HG03432 (cell line): Measurements from ENCODE around the gene SPAM1.
"Not testable (repeated sequence)": the region's sequence is repeated elsewhere in the genome, so short reads cannot be mapped to it uniquely, and the experiment has no call there.

Experiments used
- ATAC-seq: cut with Tn5 transposase; IDR thresholded peaks from one replicate; pipeline ENCODE4 v1.9.1; 2021; ENCODE audit warnings: mild to moderate bottlenecking, moderate library complexity; ENCODE audit not compliant: unreplicated experiment

Gene SPAM1

DNA sequence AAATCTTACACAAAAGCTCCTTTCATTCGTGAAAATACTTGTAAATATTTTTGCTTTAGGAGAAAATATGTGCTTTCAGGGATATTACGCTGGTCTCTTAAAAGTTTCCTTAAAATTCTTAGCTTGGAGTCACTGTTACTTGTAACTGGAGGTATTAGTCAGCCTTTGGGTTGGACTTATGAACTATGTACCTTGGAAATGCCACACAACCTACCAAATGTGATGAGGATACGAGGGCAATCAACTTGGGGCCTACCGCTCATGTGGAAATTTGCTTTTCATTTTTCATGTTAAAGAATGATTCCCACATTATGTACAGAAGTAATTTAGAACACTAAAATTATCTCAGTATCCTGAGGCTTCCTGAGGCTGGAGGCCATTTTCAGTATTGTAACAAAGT, 23.1 kb downstream of the SPAM1 start:
- no peak for ATAC-seq

DNA sequence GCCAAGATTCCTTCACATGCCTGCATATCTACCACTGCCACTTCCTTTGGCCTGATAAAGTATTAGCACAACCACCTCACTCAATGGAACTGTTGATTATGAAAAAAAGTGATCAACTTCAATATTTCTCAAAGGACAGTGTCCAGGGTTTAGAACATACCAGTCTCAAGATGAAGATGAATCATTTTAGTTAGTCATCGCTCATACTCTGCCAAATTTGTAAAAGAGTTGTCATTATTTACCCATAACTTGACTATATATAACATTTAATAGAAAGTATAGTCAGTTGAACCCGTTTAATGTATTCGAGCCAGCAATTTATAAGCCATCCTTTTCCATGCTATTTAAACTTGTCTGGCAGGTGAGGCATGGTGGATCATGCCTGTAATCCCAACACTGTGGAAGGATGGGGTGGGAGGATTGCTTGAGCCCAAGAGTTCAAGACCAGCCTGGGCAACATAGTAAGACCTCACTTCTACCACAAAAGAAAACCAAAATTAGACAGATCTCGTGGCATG, 33.2 kb downstream of the SPAM1 start:
- ATAC-seq: no peak

DNA sequence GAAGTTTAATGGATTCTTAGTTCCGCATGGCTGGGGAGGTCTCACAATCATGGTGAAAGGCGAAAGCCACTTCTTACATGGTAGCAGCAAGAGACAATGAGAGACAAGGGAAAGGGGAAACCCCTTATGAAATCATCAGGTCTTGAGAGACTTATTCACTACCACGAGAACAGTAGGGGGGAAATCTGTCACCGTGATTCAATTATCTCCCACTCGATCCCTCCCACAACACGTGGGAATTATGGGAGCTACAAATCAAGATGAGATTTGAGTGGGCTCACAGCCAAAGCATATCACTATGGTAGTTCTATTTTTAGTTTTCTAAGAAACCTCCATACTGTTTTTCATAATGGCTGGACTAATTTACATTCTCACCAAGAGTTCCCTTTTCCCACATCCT, 36.7 kb downstream of the SPAM1 start:
- ATAC-seq: no peak

DNA sequence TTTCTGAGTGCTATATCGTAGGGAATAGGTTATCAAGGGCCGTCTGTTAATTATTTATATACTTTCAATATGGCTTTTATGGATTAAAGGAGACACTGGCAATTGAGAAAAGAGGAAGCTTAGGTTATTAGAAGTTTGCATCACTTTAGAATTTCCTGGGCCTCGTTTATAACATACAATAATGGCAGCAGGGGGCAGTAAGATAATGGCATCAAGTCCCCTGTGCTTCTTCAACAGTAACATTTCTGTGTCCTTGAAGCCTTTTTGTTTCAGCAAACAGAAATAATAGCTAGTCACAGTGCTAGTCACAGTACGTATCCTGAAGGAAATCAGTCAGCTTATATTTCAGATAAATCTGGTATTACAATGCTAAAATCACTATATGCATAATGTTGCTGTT, 41.9 kb downstream of the SPAM1 start:
- no peak for ATAC-seq

DNA sequence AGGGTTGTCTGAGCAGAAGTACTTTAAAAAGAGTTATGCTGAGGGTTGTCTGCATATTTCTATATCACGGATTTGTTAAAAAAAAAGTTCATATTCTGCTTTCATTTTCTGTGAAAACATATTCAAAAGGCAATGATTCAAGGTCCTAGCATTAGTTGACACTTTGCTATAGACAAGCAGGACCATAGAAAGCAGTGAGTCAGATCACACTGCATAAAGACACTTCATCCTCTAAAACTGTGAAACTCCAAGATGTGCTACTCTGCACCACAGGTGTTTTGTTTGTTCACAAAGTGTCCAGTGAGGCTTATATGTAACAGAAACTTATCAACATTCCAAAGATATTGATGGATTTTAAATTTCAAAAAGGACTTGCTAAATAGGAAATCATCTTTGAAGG, 47.0 kb downstream of the SPAM1 start:
- peak; percentile 63 for ATAC-seq

DNA sequence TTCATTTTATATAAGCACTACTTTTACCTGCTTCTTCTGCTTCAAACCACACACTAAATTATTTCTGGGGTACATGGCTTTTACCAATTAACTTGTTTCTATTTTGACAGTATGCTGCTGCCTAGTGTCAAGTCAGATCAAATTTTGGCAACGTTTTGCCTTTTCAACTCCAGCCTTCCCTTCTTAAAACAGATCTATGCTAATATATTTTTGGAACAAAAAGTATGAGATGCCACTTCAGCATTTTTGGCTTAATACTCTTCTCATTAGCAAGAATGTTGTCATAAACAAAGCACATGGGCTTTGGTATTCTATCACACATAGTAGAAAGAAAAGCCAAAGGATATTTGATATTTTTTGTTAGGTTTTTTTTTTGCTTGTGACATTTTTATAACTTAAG, 47.8 kb downstream of the SPAM1 start:
- no peak for ATAC-seq

DNA sequence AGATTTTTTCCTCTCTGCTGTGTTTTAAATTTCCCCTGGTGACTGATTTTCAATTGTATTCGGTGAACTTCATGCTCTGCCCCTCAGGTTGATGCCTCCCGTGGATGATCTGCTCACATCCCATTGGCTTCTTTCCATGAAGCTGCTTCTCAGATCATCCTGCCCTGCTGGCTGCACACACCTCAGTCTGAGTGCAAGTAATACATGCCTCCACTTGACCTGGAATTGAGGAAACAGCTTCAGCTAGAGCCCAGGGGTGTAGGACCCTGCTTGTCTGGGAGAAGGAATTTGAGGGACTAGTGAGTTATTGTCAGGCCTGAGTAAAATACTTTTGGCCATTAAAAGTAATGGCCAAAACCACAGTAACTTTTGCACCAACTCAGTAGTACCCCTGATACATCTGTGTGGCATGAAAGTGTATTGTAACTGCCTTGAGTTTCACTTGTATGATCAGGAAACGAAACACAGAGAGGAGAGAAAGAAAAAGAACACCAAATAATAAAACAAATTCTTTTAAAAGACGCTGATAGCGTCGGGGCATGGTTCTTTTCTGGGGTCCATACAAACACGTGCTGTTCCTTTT, 49.4 kb downstream of the SPAM1 start:
- ATAC-seq: peak; percentile 68

DNA sequence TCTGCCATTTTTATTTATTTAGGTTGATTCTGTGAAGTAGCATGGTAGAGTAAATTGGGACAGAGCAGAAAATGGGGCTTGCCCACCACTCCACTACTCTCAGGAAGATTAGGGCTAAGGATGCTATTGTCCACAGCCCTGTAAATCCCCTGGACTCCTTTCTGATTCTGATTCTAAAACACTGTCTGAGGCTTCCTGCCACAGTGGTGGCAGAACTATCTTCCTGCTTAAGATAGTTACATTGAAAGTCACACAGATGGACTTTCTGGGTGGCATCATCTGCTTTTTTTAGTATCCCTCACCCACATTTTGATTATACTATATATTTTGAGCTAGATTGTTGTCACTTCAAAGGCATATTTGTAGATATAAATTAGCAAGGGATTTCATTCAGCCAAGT, 50.0 kb downstream of the SPAM1 start:
- peak; percentile 38 for ATAC-seq

DNA sequence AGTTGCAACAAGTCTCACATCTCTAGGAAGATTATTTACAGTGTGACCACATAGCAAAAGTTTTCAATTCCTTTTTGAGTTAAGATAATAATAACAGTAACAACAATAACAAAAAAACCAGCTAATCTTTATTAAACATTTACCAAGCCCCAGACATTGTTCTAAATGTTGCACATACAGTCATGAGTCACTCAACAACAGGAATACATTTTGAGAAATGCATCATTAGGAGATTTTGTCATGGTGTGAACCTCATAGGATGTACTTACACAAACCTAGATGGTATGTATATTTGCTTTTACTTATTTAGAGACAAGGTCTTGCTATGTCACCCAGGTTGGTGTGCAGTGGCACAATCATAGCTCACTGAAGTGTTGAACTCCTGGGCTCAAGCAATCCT, 52.0 kb downstream of the SPAM1 start:
- ATAC-seq: no peak

DNA sequence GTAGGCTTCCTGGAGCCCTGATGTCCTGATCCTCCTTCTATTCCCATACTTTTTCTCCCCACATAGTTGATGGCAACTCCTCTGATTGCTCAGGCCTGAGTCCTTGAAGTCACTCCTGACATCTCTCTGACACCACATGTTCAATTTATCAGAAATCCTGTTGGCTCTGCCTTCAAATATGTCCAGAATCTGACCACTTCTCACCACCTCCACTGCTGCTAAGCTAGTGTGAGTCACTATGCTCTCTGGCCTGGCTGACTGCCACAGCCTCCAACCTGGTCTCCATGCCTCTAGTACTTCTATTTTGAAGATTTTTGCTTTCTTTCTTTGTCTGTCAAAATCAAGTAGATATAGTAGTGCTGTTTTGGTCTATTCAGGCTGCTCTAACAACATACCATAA, 54.8 kb downstream of the SPAM1 start:
- ATAC-seq: no peak

DNA sequence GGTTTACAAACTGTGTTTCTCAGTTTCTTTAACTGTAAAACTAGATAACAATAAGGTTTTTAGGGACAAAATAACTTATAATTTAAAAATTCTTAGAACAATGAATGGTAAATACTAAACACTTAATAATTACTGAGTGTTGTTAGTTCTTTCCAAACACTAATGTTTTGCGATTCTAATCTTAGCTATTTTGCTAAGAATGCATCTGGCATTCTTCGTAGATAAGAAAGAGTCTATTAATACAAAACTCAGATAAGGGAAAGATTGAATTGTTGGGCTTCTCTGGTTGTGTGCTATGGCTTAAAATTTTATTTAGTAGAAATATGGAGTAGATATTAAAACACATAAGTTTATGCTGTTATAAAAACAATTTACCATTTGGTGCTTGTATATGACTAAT, 62.4 kb downstream of the SPAM1 start:
- no peak for ATAC-seq

DNA sequence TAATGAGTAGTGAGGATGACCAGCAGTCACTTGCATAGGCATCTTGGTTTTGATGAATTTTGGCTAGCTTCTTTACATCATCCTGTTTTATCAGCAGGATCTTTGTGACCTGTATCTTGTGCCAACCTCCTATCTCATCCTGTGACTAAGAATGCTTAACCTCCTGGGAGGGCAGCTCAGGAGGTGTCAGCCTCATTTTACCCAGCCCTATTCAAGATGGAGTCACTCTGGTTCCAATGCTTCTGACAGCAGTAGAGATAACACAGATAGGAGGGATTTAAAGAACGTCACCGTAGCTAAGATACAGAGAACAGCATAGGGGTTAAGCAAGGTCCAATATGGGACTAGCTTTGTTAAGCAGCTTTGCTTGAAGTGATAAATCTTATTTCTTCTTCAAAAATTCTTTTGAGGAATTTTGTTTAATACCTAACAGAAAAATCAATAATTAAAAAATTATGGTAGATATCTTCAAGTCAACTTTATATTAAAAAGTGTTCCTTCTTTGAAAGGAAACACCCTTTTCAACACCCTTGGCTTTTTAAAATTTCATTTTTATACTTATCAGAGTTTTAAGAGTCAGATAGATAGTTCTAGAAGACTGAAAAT, 68.0 kb downstream of the SPAM1 start:
- ATAC-seq: no peak

DNA sequence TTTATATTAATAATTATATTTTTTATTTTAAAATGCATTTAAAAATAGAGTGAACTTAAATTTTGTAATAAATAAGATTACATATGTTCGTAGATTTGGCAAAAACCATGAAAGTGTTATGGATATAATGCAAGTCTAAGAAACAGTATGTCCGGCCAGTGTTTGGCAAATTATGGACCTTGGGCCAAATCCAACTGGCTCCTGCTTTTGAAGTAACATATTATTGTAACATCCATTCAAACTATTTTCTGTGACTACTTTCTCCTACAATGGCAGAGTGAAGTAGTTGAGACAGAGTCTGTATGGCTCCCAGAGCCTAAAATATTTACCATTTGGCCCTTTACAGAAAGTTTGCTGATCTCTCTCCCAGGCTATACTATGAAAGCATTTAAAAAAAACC, 69.0 kb downstream of the SPAM1 start:
- ATAC-seq: no peak

DNA sequence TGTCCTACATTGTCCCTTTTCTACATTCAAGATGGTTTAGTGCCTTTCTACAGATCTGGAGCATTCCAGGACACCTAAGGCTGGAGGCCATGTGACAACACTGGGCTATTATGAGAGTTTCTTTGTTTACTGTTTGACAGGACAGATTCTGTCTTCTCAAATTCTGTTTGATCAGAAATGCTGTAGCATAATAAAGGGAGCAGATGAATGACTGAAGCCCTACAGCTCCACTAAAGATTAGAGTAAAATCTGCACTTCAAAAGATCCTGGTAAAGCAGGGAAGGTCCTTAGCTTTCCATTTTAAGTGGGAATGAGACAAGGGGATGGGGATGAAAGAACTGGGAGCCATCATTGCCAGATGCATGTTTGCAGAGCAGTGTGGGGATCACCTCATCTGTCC, 69.4 kb downstream of the SPAM1 start:
- ATAC-seq: no peak

DNA sequence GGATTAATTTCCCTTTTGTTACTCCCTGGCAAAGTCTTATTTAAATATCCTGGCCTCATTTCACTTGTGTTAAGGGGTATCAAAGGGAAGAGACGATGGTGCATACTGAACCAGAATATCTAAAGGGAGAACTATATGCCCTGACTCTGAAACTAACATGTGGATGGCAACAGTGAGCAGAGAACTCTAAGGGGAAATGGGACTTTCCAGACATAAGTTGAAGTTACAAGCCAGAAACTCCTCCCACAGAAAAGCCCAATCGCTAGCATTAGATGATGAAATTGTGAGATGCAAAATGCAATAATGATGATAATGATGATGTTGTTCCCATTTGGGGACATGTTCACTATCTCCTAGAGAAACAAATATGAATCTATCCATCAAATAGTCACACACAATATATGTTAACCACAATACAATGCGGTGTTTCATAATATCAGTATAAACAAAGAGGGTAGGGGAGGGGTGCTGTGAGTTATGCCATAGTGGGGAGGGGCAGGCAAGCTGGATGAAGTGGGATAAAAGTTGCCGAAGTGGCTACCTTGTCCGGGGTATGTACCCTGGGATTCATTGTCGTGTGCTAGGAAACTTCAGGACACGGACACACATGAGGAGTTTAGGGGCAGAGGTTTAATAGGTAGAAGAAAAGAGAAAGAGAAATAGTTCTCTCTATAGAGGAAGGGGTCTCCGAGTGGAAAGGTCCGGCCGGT, 70.7 kb downstream of the SPAM1 start:
- peak; percentile 79 for ATAC-seq

DNA sequence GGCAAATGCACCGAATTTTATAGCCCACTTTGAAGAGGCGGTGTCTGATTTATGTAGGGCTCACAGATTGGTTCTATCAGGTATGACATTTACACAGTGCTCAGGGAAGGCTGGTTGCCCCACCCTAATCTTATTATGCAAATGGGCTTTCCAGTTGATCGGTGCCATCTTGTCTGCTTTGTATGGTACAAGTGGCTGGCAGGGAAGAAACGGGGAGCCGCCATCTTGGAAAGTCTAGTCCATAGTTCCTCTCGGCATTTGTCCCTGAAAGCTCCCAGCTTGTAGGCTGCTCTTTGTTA, 71.2 kb downstream of the SPAM1 start:
- ATAC-seq: no peak

DNA sequence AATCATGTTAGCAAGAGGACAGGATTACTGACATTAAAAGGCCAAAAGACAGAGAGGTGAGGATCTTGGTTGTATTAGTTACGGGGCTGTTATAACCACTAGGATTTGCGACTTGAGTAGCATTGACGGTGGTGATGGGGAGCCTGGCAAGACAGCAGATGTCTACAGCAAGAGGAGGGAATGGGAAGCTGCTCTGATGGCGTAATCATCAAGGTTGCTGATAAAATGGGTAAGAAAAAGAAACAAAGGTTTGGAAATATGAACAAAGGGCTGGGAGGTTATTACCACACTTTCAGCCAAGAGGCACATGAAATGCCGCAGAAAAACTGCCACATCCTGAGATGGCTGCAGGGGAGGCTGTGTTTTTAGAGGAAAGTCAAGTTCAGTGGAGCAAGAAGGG, 73.9 kb downstream of the SPAM1 start:
- no peak for ATAC-seq

DNA sequence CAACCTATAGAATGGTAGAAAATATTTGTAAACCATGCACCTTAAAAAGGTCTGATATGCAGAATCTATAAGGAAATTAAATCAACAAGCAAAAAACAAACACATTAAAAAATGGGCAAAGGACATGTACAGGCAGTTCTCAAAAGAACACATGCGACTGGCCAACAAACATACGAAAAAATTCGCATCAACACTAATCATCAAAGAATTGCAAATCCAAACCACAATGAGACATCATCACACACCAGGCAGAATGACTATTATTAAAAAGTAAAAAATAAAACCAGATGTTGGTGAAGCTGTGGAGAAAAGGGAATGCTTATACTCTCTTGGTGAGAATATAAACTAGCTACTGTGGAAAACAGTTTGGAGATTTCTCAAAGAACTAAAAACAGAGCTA, 74.7 kb downstream of the SPAM1 start:
- no peak for ATAC-seq

DNA sequence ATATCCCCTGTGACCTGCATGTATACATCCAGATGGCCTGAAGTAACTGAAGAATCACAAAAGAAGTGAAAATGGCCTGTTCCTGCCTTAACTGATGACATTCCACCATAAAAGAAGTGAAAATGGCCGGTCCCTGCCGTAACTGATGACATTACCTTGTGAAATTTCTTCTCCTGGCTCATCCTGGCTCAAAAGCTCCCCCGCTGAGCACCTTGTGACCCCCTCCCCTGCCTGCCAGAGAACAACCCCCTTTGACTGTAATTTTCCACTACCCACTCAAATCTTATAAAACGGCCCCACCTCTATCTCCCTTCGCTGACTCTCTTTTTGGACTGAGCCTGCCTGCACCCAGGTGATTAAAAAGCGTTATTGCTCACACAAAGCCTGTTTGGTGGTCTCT, 83.3 kb downstream of the SPAM1 start:
- ATAC-seq: not testable (repeated sequence)

DNA sequence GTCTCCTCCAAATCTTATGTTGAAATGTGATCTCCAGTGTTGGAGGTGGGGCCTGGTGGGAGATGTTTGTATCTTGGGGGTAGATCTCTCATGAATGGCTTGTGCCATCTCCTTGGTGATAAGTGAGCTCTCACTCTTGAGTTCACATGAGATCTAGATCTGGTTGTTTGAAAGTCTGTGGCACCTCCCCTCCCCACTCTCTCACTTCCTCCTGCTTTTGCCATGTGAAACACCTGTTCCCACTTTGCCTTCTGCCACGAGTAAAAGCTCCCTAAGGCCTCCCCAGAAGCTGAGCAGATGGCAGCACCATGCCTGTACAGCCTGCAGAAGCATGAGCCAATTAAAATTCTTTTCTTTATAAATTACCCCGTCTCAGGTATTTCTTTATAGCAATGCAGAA, 84.3 kb downstream of the SPAM1 start:
- ATAC-seq: no peak
